ENCODE results near the gene KAT6B.

- no peak for TF ChIP-seq CTCF (IDR thresholded peaks at IDR 0.05)
- TF ChIP-seq POLR2A (IDR thresholded peaks at IDR 0.05): no peak
These were observed 141.7 kb downstream of the KAT6B start for GRCh38 chr10:74967911-74968666.
